Ectodermal cell (in vitro differentiated cells): Measurements from ENCODE around the gene PAX1. TPM values are rescaled to one million over a fixed set of nuclear protein-coding genes. Genes with fewer than 3 reads are reported as not detected.

Experiments used
- H3K27ac ChIP-seq: 2 replicates; pipeline ENCODE4 v1.7.0; 2013; ENCODE audit warnings: mild to moderate bottlenecking, low read depth, low read length; ENCODE audit not compliant: insufficient read depth, poor library complexity, severe bottlenecking
- H3K27me3 ChIP-seq: 2 replicates; pipeline ENCODE4 v1.7.0; 2013; ENCODE audit warnings: mild to moderate bottlenecking, low read length; ENCODE audit not compliant: insufficient read depth, control insufficient read depth, poor library complexity, severe bottlenecking
- H3K36me3 ChIP-seq: one replicate; pipeline ENCODE4 v1.7.0; 2013; ENCODE audit warnings: low read length; ENCODE audit not compliant: control insufficient read depth, insufficient read depth
- H3K4me1 ChIP-seq: one replicate; pipeline ENCODE4 v1.7.0; 2013; ENCODE audit warnings: low read length; ENCODE audit not compliant: control insufficient read depth, insufficient read depth
- H3K4me3 ChIP-seq: 2 replicates; pipeline ENCODE4 v1.7.0; 2013; ENCODE audit warnings: low read depth, low read length, control low read depth; ENCODE audit not compliant: insufficient read depth
- H3K9me3 ChIP-seq: 2 replicates; pipeline ENCODE4 v1.7.0; 2013; ENCODE audit warnings: mild to moderate bottlenecking, low read length, moderate library complexity; ENCODE audit not compliant: control insufficient read depth
- WGBS, 2 experiments: methylation state at CpG; one replicate each; pipeline ENCODE4 v1.1.7; 2013; ENCODE audit warnings: missing lambda C conversion rate in 2 of 2; 5-methylcytosine and 5-hydroxymethylcytosine counted together
- polyA plus RNA-seq, 4 experiments: library from polyadenylated mRNA; stranded (reverse); fragments of 50-300 nt; gene quantifications; one replicate each; pipeline ENCODE4 v1.2.3, GENCODE V29; 2013

PAX1 gene
- polyA plus RNA-seq (2013, experiment 1 of 4), result not detected
- polyA plus RNA-seq (2013, experiment 2 of 4), result not detected
- polyA plus RNA-seq (2013, experiment 3 of 4), result not detected
- not detected for polyA plus RNA-seq (2013, experiment 4 of 4)

DNA sequence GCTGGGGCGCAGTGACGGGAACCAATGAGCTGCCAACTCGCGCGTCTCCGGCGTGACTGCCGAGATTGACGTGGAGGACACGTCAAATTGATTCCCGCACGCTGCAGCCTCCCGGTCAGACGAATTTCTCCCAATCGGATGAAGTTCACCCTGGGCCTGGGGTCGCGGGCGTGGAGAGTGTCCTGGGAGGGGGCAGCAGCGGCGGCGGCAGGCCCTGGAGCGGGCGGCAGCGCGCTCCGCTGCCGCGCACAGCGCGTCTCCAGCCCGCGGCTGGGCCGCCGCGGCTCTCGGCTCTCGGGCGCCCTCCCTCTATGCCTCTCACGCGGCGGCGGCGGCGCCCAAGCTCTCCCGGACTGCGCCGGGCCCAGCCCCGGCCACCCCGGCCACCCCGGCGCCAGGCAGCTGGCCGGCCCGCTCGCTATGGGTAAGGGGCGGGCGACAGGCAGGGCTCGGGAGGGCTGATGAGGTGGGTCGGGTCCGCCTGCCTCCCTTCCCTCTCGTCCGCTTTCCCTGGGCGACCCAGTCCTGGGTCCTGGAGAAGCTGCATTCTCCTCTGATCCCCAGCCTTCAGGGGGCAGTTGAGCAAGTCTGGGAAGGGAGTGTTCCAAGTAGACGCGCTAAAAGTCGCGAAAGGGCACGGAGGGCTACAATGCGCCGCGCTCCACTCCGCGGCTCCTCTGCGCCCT is at the start of gene PAX1:
Gene PAX1 (plus strand): TSS at position 90 of the 686 bp plus-strand sequence. CDS start 49 bp downstream, at position 139.
- H3K27ac ChIP-seq, result no peak within 1 kb of the TSS
- H3K4me1 ChIP-seq, result peaks cover 12% of the 10 kb centered on the region
- H3K9me3 ChIP-seq, result no peaks in the 10 kb centered on the region
- H3K36me3 ChIP-seq, result no peaks in the 10 kb centered on the region
- no peak within 1 kb of the TSS for H3K4me3 ChIP-seq
- WGBS, 2 experiments, result 1% methylated on average over 73 of the region's 73 CpGs
- peaks cover 100% of the 10 kb centered on the region for H3K27me3 ChIP-seq

DNA sequence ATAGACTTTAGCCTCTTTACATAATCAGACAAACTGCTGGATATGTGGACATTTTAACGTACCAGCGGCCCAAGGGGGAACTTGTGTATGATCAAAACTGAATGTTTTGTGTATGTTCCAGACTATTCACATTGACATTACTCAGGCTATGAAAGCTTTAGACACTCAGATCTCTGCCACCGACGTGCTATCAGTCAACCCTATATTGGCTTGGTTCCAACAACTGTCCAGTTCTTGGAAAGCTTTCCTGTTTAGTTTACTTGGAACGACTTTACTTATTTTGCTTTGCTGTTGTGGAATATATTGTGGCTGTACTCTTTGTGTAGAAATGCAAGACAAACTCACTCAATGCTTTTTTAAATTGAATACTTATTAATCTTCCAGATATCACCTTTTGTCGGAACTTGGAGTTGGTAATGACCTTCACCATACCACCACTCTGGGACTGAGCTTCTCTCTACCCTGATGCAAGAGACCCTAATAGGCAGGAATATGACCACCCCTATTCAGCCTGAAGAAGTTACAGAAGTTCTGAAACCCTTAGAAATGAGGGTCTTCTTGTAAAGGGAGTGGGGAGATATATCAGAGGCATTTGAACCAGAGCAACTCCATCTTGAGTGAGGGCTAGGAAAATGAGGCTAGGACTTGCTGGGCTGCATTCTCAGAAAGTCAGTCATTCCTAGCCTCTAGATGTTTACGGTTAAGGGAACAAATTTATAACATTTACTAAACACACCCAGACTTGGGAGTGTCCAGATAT is 49.0 kb upstream of the PAX1 start:
- no peaks in the 10 kb centered on the region for H3K27me3 ChIP-seq
- H3K4me3 ChIP-seq, result no peak overlapping the region
- no peaks in the 10 kb centered on the region for H3K36me3 ChIP-seq
- no peak overlapping the region for H3K27ac ChIP-seq
- H3K4me1 ChIP-seq, result no peaks in the 10 kb centered on the region
- WGBS, 2 experiments, result 91 to 94% methylated on average over 7 of the region's 7 CpGs
- no peaks in the 10 kb centered on the region for H3K9me3 ChIP-seq

DNA sequence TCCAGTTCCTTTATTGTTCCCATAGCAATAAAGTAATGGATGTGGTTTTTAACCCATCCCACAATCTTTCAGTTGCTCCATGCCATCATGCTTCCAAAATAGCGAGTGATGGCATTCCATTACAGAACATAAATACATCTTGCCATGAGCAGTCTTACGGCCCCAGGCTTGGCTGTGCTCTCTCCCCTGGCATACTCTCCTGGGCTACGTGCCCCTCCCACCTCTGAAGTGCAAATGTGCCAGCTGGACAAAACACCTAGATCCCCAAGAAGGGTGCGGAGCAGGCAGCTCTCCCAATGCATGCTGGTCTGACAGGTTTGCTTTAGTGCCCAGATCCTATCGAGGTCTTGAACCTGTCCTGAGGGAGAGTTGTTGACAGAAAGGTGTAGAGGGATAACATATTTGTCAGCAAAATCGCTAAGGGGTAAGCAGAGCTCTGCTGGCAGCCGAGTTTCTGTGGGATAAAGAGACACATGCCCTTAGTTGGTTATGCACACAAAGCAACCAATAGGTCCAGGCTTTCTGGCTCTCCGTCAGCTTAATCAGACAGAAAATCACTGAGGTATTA is 43.9 kb upstream of the PAX1 start:
- no peak overlapping the region for H3K4me3 ChIP-seq
- H3K27me3 ChIP-seq, result no peaks in the 10 kb centered on the region
- no peak overlapping the region for H3K27ac ChIP-seq
- H3K36me3 ChIP-seq, result no peaks in the 10 kb centered on the region
- H3K4me1 ChIP-seq, result no peaks in the 10 kb centered on the region
- 78% methylated on average over 8 of the region's 8 CpGs for WGBS, 2 experiments
- no peaks in the 10 kb centered on the region for H3K9me3 ChIP-seq

DNA sequence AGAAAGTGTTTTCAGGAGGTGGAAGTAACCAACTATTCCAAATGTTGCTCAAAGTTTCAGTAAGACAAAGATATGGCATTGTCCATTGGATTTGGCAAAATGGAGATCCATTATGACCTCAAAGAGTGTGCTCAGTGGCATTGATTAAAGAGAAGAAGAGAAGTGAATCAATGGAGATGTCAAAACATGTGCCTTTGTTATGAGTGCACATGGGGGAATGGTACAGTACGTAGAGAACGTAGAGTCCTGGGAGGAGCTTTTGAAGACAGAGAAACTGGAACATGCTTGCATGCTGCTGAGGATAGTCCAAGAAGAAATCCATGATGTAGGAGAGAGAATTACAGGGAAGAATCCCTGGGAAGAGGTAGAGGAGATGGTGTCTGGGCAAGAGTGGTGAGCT is 42.0 kb upstream of the PAX1 start:
- Histone ChIP-seq H3K9me3 (no peaks in the 10 kb centered on the region), H3K36me3 (no peaks in the 10 kb centered on the region), H3K4me3 (no peak overlapping the region), H3K27me3 (no peaks in the 10 kb centered on the region), H3K27ac (no peak overlapping the region), H3K4me1 (no peaks in the 10 kb centered on the region)
- WGBS, 2 experiments, result 92 to 95% methylated on average over 2 of the region's 2 CpGs

DNA sequence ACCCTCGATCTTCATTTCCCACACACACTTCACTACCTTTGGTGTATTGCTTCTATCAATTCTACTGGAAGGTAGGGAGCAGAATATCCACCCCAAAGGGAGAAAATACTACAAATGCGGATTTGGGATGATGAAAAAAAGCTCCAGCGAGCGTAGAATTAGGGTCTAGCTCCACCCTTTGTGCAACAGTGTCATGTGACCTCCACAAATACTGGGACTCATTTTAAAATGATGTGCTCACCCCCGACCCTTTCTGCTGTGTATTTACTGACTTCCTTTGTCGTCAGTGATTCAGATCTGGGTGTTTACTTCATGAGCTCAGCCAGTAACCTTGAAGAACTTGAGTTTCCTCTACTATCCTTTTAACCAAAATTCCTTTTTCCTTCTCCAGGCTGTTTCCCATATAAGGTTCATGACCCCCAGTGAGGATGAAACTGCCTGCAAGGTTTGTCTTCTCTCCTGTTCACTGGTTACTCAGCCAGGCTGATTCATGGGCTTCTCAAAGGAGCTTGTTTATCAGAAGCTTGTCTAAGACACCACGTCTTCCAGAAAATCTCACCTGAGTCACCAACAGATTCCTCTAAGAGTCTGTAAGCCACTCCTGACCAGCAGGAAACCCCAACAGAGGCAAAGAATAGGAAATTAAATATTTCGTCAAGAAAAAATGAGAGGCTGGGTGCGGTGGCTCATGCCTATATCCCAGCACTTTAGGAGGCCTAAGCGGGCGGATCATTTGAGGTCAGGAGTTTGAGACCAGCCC is 39.6 kb upstream of the PAX1 start:
- WGBS, 2 experiments, result 90 to 91% methylated on average over 11 of the region's 11 CpGs
- Histone ChIP-seq H3K36me3 (no peaks in the 10 kb centered on the region), H3K4me1 (no peaks in the 10 kb centered on the region), H3K9me3 (no peaks in the 10 kb centered on the region), H3K27ac (no peak overlapping the region), H3K4me3 (no peak overlapping the region), H3K27me3 (no peaks in the 10 kb centered on the region)

DNA sequence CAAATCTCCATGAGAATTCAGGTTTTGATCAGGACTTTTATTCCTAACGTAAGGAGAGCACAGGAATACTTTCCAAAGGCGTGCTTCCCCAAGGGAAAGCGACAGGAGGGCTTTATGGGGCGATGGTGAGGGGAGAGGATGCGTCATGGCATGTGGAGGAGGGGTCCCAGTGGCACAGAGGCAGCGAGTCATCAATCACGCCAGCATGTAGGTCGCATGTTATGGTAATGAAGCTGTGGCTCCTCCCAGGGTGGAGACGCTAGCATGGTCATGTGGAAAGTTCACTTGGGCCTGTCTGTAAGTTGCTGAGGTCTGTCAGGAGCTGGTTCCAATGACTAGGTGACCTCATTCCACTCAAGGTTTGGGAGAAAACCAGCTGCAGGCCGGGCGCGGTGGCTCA is 35.3 kb upstream of the PAX1 start:
- no peaks in the 10 kb centered on the region for H3K9me3 ChIP-seq
- no peaks in the 10 kb centered on the region for H3K27me3 ChIP-seq
- no peak overlapping the region for H3K4me3 ChIP-seq
- no peaks in the 10 kb centered on the region for H3K4me1 ChIP-seq
- 91 to 93% methylated on average over 12 of the region's 12 CpGs for WGBS, 2 experiments
- H3K36me3 ChIP-seq, result no peaks in the 10 kb centered on the region
- H3K27ac ChIP-seq, result no peak overlapping the region

DNA sequence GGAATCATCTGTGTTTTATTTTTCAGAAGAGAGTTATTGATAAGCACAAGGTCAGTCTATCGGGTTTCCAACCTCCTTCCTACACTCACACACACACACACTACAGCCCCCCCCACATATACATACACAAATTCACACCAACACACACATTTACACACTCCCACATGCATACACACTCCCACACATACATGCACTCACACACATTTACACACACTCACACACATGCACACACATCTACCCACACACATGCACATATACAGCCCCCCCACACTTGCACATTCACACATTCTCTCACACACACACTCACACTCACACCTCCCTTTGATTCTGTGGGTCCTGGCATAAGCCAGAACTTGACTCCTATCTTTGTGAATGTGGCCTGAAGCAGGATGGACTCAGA is 34.5 kb upstream of the PAX1 start:
- no peak overlapping the region for H3K4me3 ChIP-seq
- no peaks in the 10 kb centered on the region for H3K27me3 ChIP-seq
- no peaks in the 10 kb centered on the region for H3K4me1 ChIP-seq
- no peak overlapping the region for H3K27ac ChIP-seq
- WGBS, 2 experiments, result 91 to 100% methylated on average over 1 of the region's 1 CpG
- H3K36me3 ChIP-seq, result no peaks in the 10 kb centered on the region
- H3K9me3 ChIP-seq, result no peaks in the 10 kb centered on the region

DNA sequence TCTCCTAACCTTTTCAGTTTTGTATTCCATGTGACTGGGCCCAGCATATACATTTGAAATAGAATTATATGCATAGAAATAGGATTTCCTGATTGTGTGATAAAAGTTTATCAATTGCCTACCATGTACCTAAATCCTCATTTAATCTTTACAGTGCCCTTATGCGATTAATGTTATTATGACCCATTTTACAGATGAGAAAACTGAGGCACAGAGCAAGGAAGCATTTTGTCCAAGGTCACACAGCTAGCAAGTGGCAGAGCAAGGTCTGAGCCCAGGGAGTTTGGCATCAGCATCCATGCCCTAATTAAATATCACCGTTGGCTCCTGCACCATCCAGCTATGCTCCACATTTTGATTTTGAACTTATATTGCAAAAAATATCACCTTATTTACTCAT is 28.2 kb upstream of the PAX1 start:
- 95 to 97% methylated on average over 2 of the region's 2 CpGs for WGBS, 2 experiments
- H3K36me3 ChIP-seq, result no peaks in the 10 kb centered on the region
- no peaks in the 10 kb centered on the region for H3K27me3 ChIP-seq
- no peak overlapping the region for H3K4me3 ChIP-seq
- H3K9me3 ChIP-seq, result no peaks in the 10 kb centered on the region
- no peaks in the 10 kb centered on the region for H3K4me1 ChIP-seq
- no peak overlapping the region for H3K27ac ChIP-seq

DNA sequence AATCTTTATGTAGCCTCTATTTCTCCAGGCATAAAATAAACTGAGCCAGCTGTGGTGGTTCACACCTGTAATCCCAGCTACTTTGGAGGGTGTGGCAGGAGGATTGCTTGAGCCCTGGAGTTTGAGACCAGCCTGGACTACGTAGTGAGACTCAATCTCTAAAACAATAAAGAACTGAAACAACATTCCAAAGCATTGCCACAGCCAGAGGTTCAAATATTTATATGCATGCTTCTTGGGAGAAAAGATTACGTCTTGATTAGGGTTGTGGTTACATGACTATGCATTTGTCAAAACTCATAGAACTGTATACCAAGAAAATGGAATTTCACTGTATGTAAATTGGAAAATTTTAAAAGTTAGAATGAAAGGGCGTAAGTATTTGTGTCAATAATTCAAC is 27.7 kb upstream of the PAX1 start:
- Histone ChIP-seq H3K4me1 (no peaks in the 10 kb centered on the region), H3K4me3 (no peak overlapping the region), H3K27me3 (no peaks in the 10 kb centered on the region), H3K9me3 (no peaks in the 10 kb centered on the region), H3K27ac (no peak overlapping the region), H3K36me3 (no peaks in the 10 kb centered on the region)
- WGBS, 2 experiments, result 75 to 89% methylated on average over 2 to 3 of the region's 3 CpGs
